IgD-negative memory B cell (primary cell): Measurements from ENCODE around the gene TP53I3. TPM values are rescaled to one million over a fixed set of nuclear protein-coding genes. Genes with fewer than 3 reads are reported as not detected.
"Not testable (repeated sequence)": the region's sequence is repeated elsewhere in the genome, so short reads cannot be mapped to it uniquely, and the experiment has no call there.

Source experiments
- H3K27ac Mint-ChIP-seq, 3 donors: one replicate each; pipeline ENCODE4 v1.8.0; 2020 to 2022; ENCODE audit warnings: mild to moderate bottlenecking in 3 of 3, mixed read lengths in 3 of 3, moderate library complexity in 1 of 3
- H3K27me3 Mint-ChIP-seq: one replicate; pipeline ENCODE4 v1.8.0; 2021; ENCODE audit warnings: mixed read lengths
- H3K36me3 Mint-ChIP-seq: one replicate; pipeline ENCODE4 v1.8.0; 2020; ENCODE audit warnings: mild to moderate bottlenecking, mixed read lengths
- H3K4me1 Mint-ChIP-seq, 3 donors: one replicate each; pipeline ENCODE4 v1.8.0; 2020 to 2022; ENCODE audit warnings: mixed read lengths in 3 of 3, mild to moderate bottlenecking in 1 of 3
- H3K4me3 Mint-ChIP-seq, 4 donors: one replicate each; pipeline ENCODE4 v1.8.0; 2020 to 2022; ENCODE audit warnings: mild to moderate bottlenecking in 4 of 4, mixed read lengths in 4 of 4, moderate library complexity in 3 of 4
- H3K9me3 Mint-ChIP-seq, 3 donors: one replicate each; pipeline ENCODE4 v1.8.0; 2020 to 2021; ENCODE audit warnings: mixed read lengths in 3 of 3, mild to moderate bottlenecking in 1 of 3
- polyA plus RNA-seq: library from polyadenylated mRNA; unstranded; fragments of 300-500 nt; fragmentation: Illumina TruSeq; gene quantifications from one replicate; pipeline ENCODE4 v1.2.3, GENCODE V29; 2021

The TP53I3 gene
- polyA plus RNA-seq, 1 donor from 2014 or later: 4.1 TPM

- Mint-ChIP-seq H3K4me3 (peak overlapping the region in 1 of 4 donors; percentile 4), H3K4me1 (peaks cover 0 to 4% (median 0%) of the 10 kb centered on the region in 3 donors), H3K27me3 (peaks cover 4% of the 10 kb centered on the region), H3K36me3 (no peaks in the 10 kb centered on the region), H3K9me3 (no peaks in the 10 kb centered on the region), H3K27ac (peak overlapping the region in 1 of 3 donors; percentile 60)
Measured at GRCh38 chr2:24052951-24053350, 31.7 kb downstream of the TP53I3 start.

GRCh38 chr2:24051833-24052232, 32.8 kb downstream of the TP53I3 start:
- Mint-ChIP-seq H3K4me3 (no peak overlapping the region), H3K4me1 (peaks cover 6 to 13% (median 9%) of the 10 kb centered on the region in 3 donors), H3K27me3 (peaks cover 4% of the 10 kb centered on the region), H3K9me3 (no peaks in the 10 kb centered on the region), H3K27ac (no peak overlapping the region), H3K36me3 (no peaks in the 10 kb centered on the region)

GRCh38 chr2:24050041-24050979, 34.3 kb downstream of the TP53I3 start:
- Mint-ChIP-seq H3K4me1 (peaks cover 6 to 20% (median 16%) of the 10 kb centered on the region in 3 donors), H3K9me3 (no peaks in the 10 kb centered on the region), H3K4me3 (peak overlapping the region in 1 of 4 donors; percentile 88), H3K27me3 (peaks cover 4% of the 10 kb centered on the region), H3K36me3 (no peaks in the 10 kb centered on the region), H3K27ac (no peak overlapping the region)

GRCh38 chr2:24049485-24050021, 35.1 kb downstream of the TP53I3 start, which contains the start of gene FKBP1B:
TSS of gene FKBP1B (plus strand) at chr2:24049741. CDS start at chr2:24049850, 109 bp downstream.
- Mint-ChIP-seq H3K9me3 (no peaks in the 10 kb centered on the region), H3K4me1 (peaks cover 11 to 24% (median 19%) of the 10 kb centered on the region in 3 donors), H3K36me3 (no peaks in the 10 kb centered on the region), H3K4me3 (peak within 1 kb of the TSS in 3 of 4 donors; percentile 79 to 93 (median 88)), H3K27me3 (peaks cover 4% of the 10 kb centered on the region), H3K27ac (no peak within 1 kb of the TSS)

- peaks cover 4% of the 10 kb centered on the region for H3K27me3 Mint-ChIP-seq
- no peaks in the 10 kb centered on the region for H3K9me3 Mint-ChIP-seq
- H3K27ac Mint-ChIP-seq: no peak overlapping the region
- peak overlapping the region in 3 of 4 donors; percentile 79 to 93 (median 88) for H3K4me3 Mint-ChIP-seq
- peaks cover 11 to 24% (median 19%) of the 10 kb centered on the region in 3 donors for H3K4me1 Mint-ChIP-seq
- H3K36me3 Mint-ChIP-seq: no peaks in the 10 kb centered on the region
Measured at GRCh38 chr2:24048769-24049484, 35.7 kb downstream of the TP53I3 start.

GRCh38 chr2:24047703-24048033, 37.0 kb downstream of the TP53I3 start:
- Mint-ChIP-seq H3K27ac (peak overlapping the region; percentile 6 to 90 (median 85)), H3K27me3 (peaks cover 4% of the 10 kb centered on the region), H3K4me1 (peaks cover 11 to 26% (median 21%) of the 10 kb centered on the region in 3 donors), H3K4me3 (peak overlapping the region; percentile 81 to 100 (median 95)), H3K9me3 (no peaks in the 10 kb centered on the region), H3K36me3 (no peaks in the 10 kb centered on the region)

- Mint-ChIP-seq H3K27me3 (peaks cover 4% of the 10 kb centered on the region), H3K27ac (peak within 1 kb of the TSS; percentile 6 to 90 (median 85)), H3K9me3 (no peaks in the 10 kb centered on the region), H3K4me1 (peaks cover 11 to 26% (median 21%) of the 10 kb centered on the region in 3 donors), H3K36me3 (no peaks in the 10 kb centered on the region), H3K4me3 (peak within 1 kb of the TSS; percentile 81 to 100 (median 95))
Measured at GRCh38 chr2:24046930-24047702, 37.5 kb downstream of the TP53I3 start, which contains the start of gene WDCP. TSS of gene WDCP (minus strand) at chr2:24047391. CDS start at chr2:24039494, 7,897 bp downstream.

GRCh38 chr2:24046599-24046929, 38.1 kb downstream of the TP53I3 start:
- Mint-ChIP-seq H3K4me1 (peaks cover 11 to 26% (median 21%) of the 10 kb centered on the region in 3 donors), H3K36me3 (no peaks in the 10 kb centered on the region), H3K9me3 (no peaks in the 10 kb centered on the region), H3K27ac (peak overlapping the region in 1 of 3 donors; percentile 85), H3K27me3 (peaks cover 4% of the 10 kb centered on the region), H3K4me3 (peak overlapping the region; percentile 67 to 100 (median 95))

- Mint-ChIP-seq H3K9me3 (no peaks in the 10 kb centered on the region), H3K27ac (no peak overlapping the region), H3K27me3 (peaks cover 4% of the 10 kb centered on the region), H3K36me3 (no peaks in the 10 kb centered on the region), H3K4me1 (peaks cover 11 to 26% (median 21%) of the 10 kb centered on the region in 3 donors), H3K4me3 (peak overlapping the region; percentile 21 to 98 (median 66))
Measured at GRCh38 chr2:24045511-24046508, 38.8 kb downstream of the TP53I3 start.

GRCh38 chr2:24043133-24043532, 41.5 kb downstream of the TP53I3 start:
- not testable (repeated sequence) for H3K36me3 Mint-ChIP-seq, H3K27ac Mint-ChIP-seq, H3K27me3 Mint-ChIP-seq, H3K4me3 Mint-ChIP-seq, H3K9me3 Mint-ChIP-seq
- H3K4me1 Mint-ChIP-seq: peaks cover 15 to 22% (median 21%) of the 10 kb centered on the region in 3 donors

- no peaks in the 10 kb centered on the region for H3K27me3 Mint-ChIP-seq
- no peaks in the 10 kb centered on the region for H3K9me3 Mint-ChIP-seq
- no peak overlapping the region for H3K27ac Mint-ChIP-seq
- H3K4me1 Mint-ChIP-seq: peaks cover 13 to 14% (median 13%) of the 10 kb centered on the region in 3 donors
- peaks cover 8% of the 10 kb centered on the region for H3K36me3 Mint-ChIP-seq
- no peak overlapping the region for H3K4me3 Mint-ChIP-seq
Measured at GRCh38 chr2:24040511-24040910, 44.1 kb downstream of the TP53I3 start.

- Mint-ChIP-seq H3K9me3 (no peaks in the 10 kb centered on the region), H3K36me3 (peaks cover 8% of the 10 kb centered on the region), H3K4me1 (peaks cover 8 to 12% (median 10%) of the 10 kb centered on the region in 3 donors), H3K27ac (no peak overlapping the region), H3K4me3 (no peak overlapping the region), H3K27me3 (no peaks in the 10 kb centered on the region)
Measured at GRCh38 chr2:24038786-24039499, 45.7 kb downstream of the TP53I3 start.
